NCI-H69 (cell line): ENCODE data around the gene OPA3.

ENCODE experiments used
- DNase-seq: peaks from one replicate; lab custom pipeline; 2025; lab: John Stamatoyannopoulos, UW

Gene OPA3

DNA sequence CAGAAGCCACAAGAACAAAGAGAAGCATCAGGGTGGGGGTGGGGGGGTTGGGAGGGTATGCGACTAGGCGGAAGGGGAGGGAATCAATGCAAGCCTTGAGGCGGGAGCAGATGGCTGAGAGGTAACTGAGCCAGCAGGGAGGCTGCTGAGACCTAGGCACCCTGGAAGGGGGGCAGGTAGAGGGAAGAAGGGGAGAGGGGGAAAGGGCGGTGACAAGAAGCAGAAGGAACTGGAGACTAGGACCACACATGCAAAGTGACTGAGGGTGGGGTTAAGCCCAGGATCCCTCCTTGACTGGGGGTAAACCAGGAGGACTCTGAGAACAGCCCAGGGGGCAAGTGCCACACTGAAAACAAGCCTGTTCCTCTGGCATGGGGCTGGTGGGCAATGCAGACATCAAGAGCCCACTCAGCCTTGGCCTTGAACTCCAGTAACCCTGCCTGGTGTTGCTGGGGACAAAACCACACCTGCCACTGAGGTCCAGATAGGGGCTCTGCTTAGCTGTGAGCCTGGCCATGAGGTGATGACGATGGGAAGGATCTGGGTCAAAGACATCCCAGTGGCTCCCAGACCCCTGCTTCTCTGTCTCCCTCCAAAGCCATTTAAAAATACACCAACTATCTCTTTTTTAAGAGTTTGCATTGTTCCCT, 20.3 kb downstream of the OPA3 start:
- peak; percentile 94 for DNase-seq

DNA sequence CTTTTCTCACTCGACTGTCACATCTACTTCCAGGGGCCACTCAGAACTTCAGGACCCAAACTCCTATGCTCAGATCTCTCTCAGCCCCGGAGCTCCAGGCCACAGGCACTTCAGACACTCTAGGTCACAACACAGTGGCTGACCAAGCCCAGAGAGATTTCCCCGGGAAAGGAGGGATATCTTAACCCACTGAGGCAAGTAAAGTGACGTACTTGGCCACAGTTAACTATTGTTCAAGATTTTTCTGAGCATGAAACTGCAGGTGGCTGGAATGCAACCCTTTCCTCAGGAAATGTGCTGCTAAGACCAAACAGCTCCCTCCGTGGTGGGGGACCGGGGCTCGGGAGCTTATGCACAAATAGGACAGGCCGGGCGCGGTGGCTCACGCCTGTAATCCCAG, 23.9 kb downstream of the OPA3 start:
- no peak for DNase-seq

DNA sequence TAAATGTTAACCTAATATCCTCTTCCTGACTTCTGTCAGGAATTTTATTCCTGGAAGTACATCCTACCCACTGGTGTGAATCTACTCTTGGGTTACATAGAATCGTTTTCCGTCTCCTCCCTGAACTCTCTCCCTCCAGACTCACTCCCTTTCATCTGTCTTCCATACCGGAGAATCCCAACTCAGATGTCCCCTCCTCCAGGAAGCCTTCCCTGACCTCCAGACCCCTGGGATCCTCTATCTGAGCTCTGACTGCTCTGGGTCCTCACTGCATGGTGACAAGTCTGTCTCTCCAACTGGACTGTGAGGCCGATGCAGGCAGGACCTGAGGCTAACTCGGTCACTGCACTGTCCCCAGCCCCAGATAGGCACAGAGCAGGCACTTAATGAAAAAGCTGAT, 24.6 kb downstream of the OPA3 start:
- DNase-seq = no peak

DNA sequence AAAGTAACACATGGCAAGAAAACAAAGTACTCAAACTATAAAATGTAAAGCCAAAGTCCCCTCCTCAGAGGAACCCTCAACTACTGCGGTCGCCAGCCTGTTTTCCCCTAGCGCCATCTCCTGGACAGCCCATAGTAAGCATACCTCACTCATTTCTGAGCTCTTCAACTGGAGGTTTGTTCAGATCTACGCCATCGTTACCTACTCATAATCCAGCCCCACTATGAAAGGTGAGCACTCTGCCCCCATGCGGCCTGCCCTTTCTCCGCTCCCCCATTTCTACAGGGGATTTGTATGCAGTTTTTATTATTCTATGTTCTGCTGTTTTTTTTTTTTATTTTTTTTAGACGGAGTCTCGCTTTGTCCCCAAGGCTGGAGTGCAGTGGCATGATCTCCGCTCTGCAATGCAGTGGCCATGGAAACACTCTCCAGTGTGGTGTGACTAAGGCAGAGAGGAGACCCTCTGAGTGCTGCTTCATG, 26.2 kb downstream of the OPA3 start:
- DNase-seq = peak; percentile 71

DNA sequence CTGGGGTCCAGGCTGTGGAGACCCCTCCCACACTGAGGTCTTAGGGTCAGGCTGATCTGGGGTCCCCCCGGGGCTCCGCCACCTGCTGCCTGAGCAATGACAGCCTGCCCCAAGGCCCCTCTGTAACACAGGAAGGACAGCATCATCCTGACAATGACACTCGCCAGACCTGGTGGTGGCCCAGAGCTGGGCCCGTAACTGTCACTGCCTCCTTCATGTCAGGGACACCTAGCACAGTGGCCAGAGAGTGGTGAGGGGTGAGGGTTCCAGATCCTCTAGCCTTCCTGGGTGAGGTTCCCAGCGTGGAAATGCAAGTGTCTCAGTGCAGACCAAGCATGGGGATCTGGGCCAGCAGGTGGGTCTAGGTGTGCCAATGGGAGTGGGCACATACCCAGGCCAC, 27.8 kb downstream of the OPA3 start:
- DNase-seq = no peak

DNA sequence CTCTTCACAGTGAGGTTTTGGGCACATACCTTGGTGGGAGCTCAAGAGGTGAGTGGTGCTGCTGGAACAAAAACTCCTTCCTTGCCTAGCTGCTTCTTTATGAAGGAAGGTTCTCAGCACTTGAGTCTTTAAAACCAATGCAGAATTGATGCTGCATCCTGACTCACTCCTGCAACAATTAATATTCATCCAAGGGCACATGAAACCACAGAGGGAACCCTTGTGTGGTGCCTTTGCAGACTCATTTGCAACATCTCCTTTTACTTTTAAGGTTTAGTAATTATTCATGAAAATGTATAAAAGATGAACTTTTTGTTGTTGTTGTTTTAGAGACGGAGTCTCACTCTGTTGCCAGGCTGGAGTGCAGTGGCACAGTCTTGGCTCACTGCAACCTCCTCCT, 30.1 kb downstream of the OPA3 start:
- DNase-seq = no peak

DNA sequence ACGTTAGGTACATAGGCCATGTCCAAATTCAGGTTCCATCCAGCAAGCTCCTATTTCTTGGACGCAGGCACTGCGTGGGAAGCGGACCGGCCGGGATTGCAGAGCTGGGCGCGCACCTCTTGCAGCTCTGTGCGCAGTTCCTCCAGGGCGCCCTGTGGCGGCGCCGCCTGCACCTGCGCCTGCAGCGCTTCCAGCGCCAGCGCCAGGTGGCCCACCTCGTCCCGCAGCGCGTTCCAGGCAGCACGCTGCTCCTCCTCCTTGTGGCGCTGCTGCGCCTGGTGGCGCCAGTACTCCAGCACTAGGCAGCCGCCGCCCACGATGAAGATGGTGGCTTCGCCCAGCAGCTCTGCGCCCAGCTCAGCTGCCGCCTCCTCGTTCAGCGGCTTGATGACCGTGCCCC, 31.1 kb downstream of the OPA3 start:
- DNase-seq = no peak

DNA sequence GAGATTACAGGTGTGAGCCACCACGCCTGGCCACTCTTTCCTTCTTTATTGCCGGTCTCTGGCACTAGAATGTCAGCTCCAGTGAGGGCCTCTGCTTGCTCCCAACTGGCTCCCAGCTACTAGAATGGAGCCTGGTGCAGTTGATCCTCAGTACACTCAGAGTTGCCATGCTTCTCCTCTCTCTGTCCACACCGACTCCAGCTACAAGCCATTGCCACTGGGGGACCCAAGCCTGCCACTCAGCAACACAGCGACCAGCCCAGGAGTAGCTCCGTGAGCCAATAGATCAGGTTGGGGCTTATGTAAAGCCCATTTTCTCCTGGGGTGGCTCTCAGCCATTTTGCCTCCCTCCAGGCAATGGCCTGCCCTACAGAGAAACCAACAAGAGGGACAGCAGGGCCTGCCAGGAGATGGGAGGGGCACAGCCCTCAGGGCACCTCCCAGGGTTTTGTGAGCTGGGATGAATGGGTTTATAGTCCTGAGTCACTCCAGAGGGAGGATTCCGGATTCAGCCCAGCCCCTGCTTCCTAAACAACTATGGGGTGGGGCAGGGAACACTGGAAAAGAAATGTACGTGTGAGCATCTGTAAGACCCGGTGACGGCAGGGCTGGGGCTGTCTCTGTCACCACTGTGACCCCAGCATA, 36.5 kb downstream of the OPA3 start:
- DNase-seq = peak; percentile 86

DNA sequence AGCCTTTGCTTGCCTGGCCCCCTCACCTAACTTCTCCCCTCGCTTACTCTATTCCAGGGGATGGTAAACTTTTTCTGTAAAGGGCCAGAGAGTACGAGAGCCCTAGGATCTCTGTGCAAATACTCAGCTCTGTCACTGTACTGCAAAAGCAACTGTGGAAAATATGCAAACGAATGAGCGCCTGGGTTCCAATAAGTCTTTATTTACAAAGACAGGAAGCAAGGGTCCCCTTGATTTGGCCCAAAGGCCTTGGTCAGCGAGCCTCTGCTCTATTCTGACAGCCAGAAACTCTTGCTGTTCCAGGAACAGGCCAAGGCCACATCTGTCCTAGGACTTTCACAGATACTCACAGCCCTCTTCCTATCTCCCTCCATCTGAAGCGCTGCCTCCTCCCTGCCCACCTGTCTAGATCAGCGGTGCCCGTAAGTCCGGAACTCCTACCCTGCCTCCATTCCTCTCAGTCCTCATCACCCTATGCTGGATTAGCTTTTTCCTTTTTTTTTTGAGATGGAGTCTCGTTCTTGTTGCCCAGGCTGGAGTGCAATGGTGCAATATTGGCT, 37.3 kb downstream of the OPA3 start:
- DNase-seq = no peak

DNA sequence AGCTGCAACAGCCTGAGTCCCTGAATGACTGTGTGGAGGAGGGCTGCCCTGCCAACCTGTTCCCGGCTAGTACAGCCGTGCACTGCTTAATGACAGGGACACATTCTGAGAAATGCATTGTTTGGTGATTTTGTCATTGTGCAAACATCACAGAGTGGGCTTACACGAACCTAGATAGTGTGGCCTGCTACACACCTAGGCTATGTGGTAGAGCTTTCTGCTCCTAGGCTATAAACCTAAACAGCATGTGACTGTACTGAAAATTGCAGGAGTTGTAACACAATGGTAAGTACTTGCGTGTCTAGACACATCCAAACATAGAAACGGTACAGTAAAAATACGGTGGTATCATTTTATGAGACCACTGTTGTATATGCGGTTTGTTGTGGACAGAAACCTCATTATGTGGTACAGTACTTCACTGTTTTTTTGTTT, 42.4 kb downstream of the OPA3 start:
- DNase-seq = peak; percentile 40

DNA sequence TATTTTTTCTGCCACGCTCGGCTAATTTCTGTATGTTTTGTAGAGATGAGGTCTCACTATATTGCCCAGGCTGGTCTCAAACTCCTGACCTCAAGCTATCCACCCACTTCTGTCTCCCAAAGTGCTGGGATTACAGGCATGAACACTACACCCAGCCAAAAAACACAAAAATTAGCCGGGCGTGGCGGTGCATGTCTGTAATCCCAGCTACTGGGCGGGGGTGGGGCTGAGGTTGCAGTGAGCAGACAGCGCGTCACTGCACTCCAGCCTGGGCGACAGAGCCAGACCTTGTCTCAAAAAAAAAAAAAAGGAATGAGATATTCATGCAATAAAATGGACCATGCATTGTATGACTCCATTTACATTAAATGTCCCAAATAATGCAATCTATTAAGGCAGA, 45.1 kb downstream of the OPA3 start:
- DNase-seq = no peak

DNA sequence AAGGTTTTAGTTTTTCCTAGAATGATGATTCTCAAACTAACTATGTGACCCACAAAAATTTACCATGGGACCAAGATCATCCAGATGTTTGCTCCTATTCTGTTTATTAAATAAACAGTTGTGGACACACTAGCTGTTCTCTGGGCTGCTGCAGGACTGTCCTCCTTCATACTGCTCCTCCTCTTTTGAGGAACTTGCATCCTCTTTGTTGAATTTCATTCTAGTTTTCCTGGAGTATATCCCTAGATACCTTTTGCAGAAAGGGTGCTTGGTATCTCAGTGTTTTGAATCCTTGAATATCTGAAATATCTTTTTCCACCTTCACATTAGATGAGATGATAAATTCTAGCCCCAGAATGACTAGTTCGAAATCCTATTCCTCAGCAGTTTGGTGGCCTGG, 53.3 kb downstream of the OPA3 start:
- no peak for DNase-seq

DNA sequence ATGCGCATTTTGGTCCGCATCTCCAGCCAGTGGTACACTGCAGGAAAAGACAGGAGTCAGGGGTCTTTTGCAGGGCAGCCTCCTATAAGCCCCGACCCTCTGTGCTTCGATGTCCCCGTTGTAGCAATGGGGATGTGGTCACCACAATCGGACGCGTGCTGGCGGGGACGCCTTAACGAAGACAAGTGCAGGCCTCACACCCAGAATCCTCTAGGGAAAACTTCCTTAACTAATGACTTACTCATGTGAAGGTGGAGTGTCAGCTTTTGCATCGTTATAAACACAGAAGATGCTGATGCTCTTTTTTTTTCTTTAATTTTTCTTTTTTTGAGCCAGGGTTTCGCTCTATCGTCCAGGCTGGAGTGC, 55.2 kb downstream of the OPA3 start:
- DNase-seq = peak; percentile 54

DNA sequence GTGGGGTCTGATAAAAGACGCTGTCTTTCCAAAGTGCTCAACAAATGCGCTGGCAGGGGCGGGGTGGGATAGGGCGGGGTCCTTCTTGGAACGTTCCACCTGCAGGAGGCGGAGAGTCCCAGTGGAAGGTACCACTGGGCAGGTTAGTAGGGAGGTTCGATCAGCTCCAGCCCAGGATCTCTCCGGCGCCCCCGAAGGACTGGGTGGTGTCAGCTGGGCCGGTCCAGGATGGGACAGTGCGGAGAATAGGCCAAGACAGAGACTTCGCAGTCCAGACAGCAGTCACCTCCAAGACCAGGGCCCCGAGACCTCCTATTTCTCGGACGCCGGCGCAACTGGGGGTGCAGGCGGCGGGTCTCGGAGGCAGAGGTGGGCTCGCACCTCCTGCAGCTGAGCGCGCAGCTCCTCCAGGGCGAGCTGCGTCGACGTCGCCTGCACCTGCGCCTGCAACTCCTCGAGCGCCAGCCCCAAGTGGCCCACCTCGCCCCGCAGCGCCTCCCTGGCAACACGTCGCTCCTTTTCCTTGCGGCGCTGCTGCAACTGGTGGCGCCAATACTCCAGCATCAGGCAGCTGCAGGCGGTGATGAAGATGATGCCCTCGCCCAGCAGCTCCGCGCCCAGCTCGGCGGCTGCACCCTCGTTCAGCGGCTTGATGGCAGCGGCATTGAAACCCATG, 55.7 kb downstream of the OPA3 start:
- peak; percentile 94 for DNase-seq

DNA sequence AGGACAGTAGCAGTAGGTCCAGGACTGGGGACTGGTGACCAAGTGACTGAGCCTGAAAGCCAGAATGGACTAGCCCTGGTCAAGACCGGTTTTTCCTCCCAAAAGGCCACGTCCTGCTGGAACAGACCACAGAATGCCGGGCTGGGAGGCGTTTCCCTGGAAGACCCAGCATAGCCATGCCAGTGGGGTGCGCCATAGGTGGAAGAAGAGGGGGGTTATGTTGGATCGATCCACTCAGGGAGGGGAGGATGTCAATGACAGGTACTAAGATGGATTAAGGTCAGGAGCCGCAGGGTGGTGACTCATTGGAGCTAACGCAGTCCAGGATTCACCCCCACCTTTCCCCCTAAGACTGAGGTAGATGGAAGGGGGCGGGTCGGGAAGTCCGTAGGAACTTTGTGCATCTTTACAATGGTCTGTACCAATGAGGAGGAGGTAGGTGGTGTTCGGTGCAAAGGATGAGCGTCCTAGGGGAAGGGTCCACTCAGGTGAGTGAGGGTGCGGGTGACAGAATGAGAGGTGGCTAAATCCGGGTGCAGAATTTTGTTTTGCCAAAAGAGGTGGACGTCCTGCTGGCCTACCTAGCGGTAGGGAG, 56.4 kb downstream of the OPA3 start:
- DNase-seq = peak; percentile 72

DNA sequence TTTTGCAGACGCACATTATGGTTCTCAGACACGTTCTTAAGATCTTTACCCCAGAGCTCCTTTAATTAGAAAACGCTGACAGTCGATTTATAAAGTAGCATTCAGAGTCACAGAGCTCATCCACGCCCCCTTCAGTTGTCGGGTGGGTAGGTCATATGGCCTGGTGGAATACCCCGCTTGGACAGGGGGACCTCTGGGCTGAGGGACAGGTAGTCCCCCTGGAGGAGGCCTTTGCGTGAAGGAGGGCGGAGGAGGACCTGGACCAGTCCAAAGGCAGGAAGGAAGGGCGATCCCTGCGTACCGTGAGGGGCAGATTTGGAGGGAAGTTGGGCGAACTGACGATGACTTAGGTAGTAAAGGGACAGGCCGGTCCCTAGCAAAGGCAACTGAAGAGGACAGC, 56.9 kb downstream of the OPA3 start:
- no peak for DNase-seq

DNA sequence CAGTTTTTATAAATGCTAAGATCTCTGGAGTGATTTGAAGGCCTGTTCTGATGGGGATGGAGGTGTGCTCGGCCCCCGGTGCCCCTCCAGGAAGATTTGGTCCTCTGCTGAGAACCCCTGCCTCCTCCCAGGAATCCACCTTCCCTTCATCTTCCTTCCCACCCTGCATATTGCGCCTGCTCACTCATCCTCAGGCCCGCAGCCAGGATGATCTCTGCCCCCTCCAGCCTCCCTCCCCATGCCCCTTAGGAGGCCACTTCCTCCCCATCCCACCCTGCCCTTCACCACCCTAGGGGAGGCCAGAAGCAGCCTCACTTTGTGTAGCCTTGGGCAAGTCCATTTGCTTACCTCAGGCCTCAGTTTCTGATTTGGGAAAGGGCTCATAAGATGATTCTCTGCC, 57.6 kb downstream of the OPA3 start:
- DNase-seq = no peak

DNA sequence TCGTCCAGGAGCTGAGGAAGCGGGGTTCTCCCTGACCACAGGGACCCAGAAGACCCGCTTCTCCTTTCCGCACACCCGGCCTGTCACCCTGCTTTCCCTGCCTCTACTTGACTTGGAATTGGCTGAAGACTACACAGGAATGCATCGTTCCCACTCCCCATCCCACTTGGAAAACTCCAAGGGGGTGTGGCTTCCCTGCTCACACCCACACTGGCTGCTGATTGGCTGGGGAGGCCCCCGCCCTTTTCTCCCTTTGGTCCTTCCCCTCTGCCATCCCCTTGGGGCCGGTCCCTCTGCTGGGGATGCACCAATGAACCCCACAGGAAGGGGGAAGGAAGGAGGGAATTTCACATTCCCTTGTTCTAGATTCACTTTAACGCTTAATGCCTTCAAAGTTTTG, 58.5 kb downstream of the OPA3 start:
- peak; percentile 89 for DNase-seq

DNA sequence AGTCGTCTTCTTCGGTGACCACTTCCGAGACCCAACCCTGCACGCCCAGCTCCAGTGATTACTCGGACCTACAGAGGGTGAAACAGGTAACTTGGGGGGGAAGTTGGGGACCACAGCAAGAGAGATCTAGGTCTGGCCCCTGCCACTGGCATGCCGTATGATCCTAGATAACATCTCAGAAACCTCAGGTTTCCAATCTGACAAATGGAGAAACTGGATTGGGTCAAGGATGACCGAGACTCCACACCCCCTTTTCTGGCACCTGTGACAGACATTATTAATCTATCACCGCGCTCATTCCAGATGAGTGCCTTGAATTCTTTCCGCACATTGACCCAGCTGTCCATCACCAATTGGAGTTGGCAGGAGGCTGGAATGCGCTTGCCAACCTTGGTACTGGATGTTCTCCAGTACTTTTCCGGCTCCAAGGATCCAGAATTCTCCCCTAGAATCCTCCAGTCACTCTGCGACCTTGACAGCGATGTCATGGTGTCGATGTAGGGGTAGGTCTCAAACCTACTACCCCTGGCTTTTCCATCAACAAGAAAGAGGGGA, 60.0 kb downstream of the OPA3 start:
- no peak for DNase-seq

DNA sequence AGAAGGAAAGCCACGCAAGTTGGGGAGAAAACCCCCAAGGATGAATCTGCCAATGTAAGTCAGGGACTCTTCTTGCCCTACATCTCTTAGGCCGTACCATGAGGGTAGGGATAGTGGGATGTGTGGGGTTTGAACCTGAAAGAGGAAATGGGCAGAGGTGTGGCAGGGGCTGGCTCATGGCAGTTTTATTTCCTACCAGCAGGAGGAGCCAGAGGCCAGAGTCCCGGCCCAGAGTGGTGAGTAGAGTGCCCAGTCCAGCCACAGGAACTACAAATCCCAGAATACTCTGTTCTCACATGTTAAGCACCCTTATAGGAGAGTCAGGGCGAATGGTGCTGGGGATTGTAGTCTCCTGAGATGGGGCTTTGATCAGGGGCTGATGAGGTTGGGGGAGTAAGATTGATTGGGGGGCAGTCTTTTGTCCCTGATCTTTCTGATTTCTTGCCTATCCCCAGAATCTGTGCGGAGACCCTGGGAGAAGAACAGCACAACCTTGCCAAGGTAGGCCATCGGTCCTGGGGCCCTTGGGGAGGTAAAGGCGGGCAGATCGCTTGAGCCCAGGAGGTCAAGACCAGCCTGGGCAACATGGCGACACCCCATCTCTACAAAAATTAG, 60.9 kb downstream of the OPA3 start:
- peak; percentile 91 for DNase-seq

DNA sequence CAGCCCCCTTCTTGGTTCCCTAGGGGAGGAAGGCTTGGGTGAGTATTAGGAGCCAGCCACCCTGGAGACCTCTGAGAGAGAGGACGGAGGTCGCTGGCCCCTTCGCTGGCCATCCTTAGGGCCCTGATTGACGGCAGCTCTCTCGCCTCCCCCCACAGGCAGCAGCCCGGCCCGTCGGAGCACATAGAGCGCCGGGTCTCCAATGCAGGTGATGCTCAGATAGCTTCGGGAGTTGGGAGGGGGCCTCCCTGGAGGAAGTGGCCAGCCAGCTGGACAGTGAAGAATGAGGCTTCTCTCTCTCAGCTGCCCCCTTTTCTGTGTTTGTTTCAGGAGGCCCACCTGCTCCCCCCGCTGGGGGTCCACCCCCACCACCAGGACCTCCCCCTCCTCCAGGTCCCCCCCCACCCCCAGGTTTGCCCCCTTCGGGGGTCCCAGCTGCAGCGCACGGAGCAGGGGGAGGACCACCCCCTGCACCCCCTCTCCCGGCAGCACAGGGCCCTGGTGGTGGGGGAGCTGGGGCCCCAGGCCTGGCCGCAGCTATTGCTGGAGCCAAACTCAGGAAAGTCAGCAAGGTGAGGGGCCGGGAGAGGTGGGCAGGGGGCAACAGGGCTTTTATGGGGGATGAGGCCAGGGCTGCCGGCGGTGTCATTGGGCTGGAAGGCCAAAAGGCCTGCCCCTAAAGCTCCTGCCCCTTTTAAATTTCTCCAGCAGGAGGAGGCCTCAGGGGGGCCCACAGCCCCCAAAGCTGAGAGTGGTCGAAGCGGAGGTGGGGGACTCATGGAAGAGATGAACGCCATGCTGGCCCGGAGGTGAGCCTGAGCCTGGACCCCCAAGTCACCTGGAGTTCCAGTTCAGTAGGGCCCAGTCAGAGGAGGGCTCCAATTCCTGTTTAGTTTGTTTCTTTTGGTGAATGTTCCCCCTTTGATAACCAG, 62.3 kb downstream of the OPA3 start:
- DNase-seq = no peak
